ENCODE measurements around the gene NAT16.
A peak's percentile ranks its signal among the peaks of the same experiment; 100 is the strongest.

Gene NAT16

DNA sequence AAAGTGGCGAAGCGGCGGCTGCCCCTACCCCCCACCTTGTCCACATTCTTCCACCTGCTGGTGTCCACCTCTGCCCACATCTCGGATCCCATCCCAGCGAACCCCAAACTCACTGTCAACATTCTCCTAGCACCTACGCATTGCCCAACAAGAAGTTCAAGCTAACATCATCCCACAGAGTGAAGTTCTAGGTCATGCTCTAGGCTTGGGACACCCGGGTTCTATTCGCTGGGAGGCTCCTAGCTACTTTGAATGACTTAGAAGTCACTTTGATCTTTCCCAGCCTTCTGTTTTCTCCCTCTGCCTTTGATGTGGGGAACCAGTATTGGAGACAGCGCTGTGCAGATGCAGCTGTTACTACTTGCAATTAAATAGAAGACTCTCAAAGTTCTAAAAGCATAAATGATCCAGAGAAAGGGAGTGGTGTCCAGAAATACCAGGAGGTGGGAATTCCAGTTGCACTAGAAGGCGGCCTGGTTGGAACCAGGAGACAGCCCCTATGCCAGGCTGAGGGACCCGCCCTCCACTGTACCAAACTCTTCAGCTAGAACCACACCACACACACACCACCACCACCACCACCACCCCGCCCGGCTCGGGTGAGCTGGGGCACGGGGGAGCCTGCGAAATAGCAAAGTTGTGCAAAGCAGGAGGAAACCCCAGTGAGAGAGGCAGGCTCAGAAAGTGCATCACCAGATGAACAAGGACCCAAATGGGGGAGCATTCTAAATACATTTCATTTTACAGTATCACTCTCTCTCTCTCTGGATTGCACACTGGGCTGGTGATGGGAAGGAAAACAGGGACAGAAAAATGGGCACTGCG is 9.3 kb downstream of the NAT16 start:
- no peak for DNase-seq

DNA sequence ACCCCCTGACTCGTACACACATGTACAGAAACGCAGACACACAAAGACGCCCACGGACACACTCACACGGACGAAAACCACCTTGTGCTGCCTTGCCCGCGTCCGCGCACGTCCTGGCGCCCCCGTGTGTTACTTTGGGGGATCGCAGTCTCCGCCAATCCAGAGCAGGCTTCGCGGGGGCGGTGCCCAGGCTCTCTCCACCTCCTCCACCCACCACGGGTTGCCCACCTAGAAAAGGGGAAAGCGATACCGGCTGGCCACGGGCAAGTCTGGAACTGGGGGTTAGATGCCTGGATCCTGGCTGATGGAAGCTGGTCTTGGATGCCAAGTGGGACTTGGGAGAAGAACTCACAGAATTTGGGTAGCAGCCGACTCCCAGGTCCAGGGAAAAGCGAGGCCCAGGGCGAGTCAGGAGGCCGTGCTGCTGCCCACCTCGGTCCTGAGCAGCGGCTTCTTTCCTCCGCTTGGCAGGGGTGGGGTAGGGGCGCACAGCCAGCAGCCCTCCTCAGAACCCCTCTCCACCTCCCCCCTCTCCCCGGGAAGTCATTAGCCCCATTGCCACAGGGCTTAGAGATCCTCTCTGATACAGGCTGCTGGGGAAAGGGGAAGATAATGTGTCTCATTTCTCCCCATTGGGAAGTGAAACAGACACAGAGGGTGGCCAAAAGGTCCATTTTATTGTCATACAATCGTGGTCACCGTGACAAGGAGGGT is 10.1 kb downstream of the NAT16 start:
- DNase-seq: peak; percentile 82

DNA sequence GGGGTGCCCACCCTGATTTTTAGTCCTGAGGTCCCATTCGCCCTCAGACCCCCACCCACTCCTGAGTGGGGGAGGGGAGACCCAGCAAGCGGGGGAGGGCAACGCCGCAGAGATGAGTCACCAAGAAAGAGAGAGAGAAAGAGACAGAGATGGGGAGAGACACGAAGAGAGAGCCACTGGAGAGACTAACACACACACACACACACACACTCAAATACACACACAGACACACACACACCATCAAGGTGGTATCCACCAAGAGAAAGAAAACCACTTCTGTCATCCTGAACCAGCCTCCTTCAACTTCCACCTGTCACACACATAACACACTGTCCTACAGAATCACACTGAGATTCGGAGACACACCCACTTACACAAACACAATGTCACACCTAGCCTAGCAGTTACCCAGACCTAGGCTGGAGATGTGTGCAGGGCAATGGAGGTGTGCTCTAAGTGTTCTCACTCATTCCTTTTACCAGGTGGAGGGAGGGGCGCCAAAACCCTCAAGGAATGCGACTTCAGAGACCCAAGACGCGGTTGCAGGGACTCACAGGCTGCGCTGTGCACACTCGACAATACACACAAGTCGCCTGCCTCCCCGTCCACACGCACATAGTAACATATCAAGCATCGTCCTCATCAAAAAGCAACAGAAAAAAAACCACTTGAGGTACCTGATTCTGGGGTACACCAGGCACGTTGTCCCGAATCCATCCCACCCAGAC is 10.8 kb downstream of the NAT16 start:
- no peak for DNase-seq

DNA sequence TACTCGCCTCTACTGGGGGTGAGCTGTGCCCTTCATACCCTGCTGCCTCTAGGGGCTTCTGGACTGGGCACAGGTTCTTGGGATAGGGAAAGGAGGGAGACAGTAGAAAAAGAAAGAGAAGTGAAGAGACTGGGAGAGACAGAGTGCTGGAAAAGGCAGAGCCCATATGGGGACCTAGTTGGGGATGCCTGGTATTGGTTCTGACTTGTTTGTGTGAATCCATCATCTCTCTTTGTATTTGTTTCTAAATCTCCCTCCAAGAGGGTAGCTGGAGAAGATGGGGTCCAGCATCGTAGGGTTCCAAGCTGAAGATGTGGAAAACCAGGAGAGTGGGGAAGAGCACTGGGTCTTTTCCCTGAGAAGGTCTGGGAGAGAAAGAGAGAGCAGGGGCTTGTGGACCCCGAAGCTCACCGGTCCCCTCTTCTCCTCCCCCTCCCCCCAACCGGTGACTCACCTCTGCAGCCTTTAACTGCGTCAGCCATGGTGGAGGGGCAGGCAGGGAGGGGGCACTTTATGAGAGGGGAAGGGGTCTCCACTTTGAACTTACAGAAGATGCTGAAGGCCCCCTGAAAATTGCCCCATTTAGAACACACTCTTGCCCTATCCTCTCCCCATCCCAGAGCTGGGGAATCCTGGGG is 11.6 kb downstream of the NAT16 start:
- DNase-seq: no peak

DNA sequence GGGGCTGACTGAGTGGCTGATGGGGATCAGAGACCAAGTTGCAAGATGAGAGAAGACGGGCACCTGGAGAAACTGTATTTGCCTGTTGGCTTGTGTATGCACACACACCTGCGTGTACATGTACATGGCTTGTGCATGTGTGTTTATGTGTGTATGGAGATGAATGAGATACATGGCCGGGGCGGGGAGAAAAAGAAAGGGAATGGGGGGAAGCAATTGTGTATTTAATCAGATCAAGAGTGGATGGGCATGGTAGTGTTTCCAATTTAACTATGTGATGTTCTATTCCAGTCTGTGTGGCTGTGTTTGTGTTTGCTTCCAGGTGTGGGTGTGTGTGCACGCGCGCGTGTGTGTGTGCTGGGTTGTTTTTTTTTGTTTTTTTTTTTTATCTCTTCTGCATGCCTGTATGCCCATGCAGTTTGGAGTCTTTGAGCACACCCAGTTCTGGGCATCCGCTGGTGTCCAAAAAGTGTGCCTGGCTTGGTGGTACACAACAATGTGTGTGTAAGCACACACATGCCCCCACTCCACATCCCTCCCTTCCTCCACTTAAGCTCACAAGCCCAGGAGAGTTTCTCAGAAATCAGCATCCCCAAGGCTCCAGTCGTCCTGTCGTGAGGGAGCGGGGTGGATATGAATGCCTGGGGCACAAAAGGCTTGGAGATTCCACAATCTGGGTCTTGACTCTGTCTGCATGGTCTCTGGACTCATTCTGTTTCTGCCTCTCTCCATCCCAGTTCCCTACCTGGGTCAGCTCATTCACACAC is 12.3 kb downstream of the NAT16 start:
- DNase-seq: no peak

DNA sequence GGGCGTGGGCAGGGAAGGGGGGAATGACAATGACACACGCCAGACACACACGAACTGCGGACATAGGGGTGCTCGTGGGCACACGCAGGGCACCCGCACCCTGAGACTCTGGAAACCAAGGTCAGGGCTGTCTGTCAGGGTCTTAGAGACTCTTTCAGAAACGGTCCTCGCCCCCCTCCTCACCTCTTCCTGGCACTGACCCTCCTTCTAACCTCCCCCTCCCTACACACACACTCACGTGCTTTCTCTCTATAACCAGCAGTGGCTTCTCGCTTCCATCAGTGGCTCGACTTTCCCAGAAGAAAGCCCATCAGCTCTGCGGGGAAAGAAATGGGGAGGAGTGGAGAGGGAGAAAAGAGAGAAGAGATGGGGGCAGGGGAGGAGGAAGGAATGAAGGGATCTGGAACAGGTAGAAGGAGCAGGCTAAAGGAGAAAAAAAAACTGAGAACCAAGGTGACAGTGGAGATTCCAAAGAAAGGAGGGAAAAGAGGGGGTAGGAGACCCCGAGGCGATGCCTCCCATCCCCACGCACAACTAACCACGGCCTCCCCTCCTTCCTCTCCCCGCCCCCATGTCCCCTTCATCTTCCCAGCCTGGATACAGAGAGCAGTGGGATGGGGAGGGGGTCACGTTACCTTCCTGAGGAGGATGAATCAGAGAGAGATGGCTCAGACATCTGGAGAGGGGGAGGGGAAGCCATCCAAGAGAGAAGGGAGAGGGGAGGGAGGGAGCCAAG is 13.0 kb downstream of the NAT16 start:
- no peak for DNase-seq

DNA sequence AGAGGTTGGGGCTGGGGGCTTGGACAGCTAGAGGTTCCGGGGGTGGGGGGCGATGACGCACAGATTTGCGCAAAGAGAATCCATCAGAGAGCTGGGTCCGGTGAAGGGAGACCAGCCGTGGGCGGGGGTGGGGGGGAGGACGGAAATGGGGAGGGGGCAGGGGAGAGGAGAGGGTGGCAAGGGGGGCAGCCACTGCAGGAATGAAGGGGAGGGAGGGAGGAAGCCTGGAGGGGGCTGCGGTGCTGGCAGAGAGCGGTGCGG is 13.5 kb downstream of the NAT16 start:
- no peak for DNase-seq

DNA sequence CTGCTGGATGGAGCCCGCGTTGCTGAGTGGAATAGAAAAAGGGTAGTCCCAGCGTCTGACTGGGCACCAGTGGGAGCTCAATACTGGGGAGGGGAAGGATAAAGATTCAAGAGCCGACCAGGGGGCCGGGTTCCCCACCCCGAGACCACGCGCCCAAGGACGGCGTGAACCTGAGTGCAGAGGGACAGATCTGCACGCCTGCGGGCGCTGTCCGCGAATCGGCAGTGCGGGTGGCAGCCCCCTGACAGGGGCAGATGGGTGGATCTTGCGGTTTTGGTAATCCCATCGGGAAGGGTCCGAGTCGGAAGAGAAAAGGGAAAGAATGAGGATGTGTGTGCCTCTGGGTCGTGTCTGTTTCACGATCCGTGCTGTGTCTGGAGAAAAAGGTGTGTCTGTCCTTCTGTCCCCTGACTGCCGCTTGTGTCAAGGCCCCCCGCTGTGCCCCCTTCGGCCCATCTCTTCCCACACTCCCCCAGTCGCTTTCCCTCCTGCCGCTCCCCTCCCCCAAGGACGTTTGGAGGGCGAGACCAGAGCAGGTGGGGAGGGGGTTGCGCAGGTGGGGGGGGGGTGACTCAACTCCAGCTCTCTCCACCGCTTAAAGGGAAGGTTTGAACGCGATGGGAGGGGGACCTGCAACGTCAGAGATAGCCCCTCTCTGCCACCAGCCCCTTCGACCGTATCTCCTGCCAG is 14.0 kb downstream of the NAT16 start:
- DNase-seq: no peak

DNA sequence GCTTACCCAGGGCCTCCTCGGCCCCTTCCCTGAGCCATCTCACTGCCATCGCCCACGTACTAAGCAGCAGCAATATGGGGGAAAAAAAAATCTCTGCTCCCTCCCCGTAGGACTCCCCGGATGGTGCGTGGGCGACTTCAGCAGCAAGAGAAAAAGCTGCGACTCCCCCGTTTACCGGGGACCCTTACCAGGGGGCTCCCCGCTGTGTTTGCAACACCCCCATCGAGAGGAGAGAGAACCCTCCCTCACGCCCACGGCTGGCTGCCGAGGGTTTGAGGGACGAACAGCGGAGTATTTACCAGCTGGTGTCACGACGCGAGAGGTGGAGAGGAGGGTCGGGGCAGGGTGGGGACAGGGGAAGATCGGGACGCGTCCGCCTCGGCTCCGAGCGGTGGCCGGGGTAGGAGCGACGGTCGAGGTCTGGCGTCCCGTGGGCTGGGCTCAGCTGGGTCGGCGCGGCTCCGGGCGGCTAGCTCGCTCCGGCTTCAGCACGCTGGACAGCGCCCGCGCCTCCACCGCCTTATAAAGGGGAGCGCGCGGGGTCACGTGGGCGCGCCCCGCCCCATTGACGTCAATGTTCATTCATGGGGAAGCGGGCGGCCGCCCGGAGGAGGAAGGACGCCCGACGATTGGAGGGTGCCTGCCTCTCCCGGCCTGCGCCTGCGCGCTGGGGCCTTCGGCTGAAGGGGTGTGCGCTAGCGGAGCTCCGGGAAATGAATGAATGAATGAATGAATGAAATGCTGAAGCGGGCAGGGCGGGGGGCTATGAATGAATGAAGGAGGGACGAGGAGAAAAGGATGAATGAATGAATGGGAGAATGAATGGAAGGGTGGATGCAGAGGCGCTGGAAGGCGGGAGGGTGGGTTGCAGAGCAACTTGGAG is 14.8 kb downstream of the NAT16 start, which contains the start of gene VGF:
Gene VGF (minus strand): TSS at position 495 of the 883 bp plus-strand sequence. CDS start 726 bp downstream, outside the sequence.
- DNase-seq: peak; percentile 93

DNA sequence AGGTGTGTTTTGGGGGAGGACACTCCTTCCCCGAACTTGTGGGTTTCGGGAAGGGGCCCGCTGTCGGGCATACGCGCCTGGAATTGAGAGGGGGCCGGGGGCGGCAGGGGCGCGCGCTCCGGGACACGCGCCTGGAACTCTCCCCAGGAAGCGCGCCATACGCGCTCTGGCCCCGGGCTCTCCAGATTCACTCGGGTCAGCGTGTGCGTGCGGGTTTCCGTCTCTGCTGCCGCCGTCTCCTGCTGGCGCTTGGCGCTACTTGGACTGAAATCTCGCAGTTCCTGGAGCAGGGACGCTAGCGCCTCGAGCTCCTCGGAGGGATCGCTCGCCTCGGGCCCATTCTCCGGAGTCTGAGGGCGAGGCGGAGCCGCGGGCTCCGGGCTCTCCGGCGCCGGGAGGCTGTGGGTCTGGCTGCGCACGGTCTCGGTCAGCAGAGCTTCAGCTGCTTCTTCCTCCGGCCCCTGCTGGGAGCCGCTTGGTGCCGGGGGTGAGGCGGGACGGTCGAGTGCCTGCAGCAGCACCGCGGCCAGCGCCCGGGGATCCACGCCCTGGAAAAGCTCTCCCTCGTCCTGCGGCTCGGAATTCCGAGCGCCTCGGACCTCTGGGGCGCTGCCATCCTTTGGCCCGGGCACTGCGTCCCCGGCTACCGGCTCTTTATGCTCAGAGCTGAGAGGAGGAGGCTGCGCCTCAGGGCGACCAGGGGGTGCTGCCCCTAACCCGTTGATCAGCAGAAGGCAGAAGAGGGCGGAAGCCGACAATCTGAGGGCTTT is 15.8 kb downstream of the NAT16 start:
- DNase-seq: peak; percentile 22

DNA sequence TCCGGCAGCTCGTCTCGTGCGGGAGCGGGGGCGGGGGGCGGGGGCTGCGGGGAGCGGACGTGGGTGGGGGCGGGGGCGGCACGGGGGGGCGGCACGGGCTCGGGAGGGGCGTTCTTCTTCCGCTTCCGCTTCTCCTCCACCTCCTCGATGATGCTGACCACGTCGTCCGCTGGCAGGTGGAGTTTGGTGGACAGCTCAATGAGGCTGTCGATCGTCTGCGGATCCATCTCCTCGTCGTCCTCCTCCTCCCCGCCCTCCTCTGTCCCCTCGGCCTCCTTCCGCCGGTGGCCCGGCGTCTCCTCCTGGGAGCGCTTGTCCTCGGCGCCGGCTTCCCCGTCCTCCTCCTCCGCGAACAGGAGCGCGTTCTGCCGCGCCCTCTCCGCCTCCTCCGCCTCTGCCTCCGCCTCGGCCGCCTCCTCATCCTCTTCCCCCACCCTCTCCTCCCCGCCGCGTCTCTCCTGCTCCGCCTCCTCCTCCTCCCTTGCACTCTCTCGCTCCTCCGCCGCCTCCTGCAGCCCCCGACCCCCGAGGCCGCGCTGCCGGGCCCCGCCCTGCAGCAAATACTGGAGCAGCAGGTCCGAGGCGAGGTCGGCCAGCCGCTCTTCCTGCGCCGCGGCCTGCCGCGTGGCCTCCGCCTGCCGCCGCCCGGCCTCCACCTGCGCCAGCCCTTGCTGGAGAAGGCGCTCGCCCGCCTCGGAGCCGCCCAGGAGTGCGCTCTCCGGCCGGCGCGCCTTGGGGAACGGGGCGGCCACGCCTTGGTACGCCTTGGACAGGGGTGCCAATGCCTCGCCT is 16.6 kb downstream of the NAT16 start:
- DNase-seq: peak; percentile 59

DNA sequence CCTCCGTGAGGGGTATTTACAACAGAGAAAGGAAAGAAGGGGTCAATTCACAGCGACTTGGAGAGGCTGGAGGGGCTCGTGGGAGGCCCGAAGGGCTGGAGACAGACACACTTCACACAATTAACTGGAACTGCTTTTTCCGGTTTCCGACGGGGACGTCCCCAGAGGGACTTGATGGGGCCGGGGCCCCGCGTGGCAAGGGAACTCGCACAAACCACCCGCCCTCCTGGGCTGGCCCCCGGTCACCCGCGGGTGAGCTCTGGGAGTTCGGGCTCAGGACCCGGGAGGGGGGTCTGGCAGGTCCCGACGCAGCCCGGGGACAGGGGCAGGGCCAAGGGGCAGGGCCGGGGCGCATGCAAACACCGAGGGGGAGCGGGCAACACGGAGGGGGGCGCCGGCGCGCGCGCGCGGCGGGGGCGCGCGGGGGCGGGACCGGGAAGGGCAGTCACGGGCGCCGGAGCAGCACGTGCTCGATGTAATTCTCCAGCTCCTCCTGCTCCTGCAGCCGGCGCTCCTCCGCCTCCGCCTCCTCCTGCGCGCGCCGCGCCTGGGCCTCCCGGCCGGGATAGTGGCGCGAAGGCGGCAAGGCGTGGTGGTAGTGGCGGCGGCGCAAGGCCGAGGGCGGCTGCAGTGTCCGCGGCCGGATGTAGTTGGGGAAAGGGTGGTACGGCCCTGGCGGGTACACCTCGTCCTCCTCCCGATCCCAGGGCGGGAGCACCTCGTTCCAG is 17.4 kb downstream of the NAT16 start:
- peak; percentile 15 for DNase-seq

DNA sequence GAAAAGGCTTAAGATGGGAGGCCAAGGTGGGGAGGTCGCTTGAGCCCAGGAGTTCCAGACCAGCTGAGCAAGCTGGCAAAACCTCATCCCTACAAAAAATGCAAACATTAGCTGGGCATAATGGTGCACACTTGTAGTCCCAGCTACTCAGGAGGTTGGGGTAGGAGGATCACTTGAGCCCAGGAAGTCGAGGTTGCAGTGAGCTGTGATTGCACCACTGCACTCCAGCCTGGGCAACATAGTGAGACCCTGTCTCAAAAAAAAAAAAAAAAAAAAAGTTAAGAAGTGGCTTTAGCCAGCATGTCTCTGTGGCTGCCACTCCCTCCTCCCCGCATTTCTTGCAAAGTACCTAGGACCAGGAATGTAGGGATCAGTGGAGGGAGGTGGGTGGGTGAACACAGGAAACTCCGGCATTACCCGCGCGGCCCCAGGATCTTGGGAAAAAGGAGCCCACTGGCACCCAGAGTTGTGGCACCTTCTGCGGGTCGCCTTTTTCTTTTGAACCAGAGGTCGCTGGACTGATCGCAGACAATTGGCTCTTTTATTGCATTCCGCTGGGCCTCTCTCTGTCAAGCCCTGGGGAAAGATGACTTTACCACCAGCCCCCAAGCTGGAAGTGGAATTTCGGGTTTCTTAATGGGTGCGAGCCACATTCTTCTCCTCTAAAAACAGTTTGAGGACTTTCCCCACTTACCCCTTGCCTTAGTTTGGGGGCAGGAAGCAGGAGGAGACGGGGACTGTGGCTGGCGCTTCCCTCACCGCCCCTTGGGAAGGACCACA is 18.2 kb downstream of the NAT16 start:
- no peak for DNase-seq

DNA sequence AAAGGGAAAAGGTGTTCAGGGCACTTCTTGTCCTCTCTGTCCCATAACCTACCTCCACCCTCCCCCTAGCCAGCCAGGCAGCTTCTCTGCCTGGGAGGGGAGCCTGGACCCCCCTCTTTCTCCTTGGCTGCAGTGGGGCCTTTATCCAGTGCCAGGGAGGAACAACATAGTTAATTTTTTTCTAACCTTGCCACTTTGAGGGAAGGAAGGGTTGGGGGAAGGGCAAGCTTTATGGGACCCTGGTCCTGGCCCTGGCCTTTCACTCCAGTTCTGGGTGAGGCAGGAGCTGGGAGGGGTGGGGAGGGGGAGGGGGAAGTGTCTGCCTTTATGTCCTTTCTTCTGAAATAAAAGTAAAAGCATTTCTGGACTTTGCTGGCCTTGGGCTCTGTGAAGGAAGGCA is 19.2 kb downstream of the NAT16 start:
- DNase-seq: no peak

DNA sequence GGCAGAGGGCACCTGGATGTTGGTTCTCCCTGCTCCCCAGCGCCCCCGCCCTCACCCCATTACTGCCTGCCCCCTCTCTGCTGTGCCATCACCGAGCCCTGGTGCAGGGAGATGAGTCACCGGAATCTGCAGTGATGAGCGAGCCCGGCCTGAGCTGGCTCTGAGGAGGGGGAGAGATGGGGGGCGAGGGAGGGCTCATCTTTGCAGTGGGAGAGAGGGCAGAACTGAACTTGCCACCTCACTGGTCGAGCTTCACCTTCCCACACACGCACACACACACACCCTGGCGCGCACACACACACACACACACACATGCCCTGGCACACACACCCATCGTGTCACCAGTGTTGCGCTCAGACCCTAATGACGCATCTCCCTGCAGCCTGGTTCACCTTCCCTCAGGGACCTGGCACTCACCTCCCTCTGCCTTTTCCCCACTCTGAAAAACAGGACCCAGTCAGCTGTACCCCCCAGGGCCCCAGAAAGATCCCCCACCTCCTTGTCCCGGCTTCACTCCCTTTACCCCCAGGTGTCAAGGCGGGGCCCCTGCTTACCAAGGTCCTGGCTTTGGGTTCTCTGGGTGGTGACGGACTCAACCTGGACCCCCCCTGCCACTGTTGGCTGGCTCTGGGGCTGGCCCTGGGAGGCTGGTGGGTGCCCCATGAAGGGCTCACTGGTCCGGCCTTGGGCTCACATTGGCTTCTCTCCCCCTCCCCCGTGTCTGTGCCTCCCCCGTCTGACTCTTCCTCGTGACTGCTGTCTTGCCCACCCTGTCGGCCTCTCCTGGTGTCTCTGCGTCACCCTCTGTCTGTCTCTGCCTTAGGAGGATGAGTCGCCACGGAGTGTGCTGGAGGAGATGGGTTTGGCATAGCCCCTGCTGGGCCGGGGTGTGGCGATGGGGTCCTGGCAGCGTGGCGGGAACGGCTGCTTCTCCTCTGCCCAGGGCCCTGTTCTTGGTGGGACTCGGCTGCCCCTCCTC is 20.1 kb downstream of the NAT16 start:
- no peak for DNase-seq
